ENCODE data around the gene SORCS2. TPM values are rescaled to one million over a fixed set of nuclear protein-coding genes. Genes with fewer than 3 reads are reported as not detected.

Gene SORCS2
- total RNA-seq, 1 donor from 2014 or later, result 13.8 TPM

DNA sequence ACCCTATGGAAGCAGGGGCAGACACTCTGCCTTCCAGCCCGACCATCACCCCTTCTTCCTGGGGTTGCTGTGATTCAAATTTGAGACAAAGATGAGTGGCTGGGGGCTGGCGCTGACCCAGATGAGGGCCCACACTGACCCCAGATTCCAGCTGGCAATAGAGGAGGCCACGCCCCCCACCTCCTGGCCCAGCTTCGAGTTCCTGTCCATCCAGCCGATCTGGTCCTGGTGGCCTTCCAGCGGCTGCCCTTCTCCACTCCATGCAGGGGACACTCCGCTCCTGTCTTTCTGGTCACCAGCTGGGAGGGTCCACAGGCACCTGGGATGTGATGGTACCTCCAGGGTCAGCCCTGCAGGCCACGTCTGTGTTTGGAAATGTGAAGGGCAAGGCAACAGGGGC lies 340.9 kb downstream of the SORCS2 start:
- Histone ChIP-seq H3K4me1 (ENCODE audit: insufficient read depth, low read length) (no peaks in the 10 kb centered on the region), H3K4me3 (ENCODE audit: insufficient read depth, low read depth, low read length) (no peak overlapping the region), H3K79me2 (ENCODE audit: insufficient read depth, low read length) (no peaks in the 10 kb centered on the region), H3K4me2 (ENCODE audit: low read length) (no peak overlapping the region), H3K9ac (ENCODE audit: low read length) (no peak overlapping the region), H3K27me3 (ENCODE audit: insufficient read depth, low read length) (peaks cover 2% of the 10 kb centered on the region), H3K27ac (ENCODE audit: low read depth, low read length) (no peak overlapping the region), H4K20me1 (ENCODE audit: insufficient read depth, low read length) (peaks cover 4% of the 10 kb centered on the region), H3K9me3 (ENCODE audit: insufficient read depth, low read depth, low read length) (peaks cover 6% of the 10 kb centered on the region), H2AFZ (ENCODE audit: low read depth, low read length) (no peak overlapping the region), H3K36me3 (ENCODE audit: insufficient read depth, low read length) (no peaks in the 10 kb centered on the region)
- peaks cover 24% of the 10 kb centered on the region for H3K36me3 Mint-ChIP-seq (ENCODE audit: low read depth, unreplicated experiment)
- peaks cover 54% of the 10 kb centered on the region for H3K27me3 Mint-ChIP-seq (ENCODE audit: low read depth, unreplicated experiment)
- peaks cover 2% of the 10 kb centered on the region for H3K4me1 Mint-ChIP-seq (ENCODE audit: low read depth, unreplicated experiment)
- no peak overlapping the region for H3K27ac Mint-ChIP-seq (ENCODE audit: unreplicated experiment)
- DNase-seq (ENCODE audit: low read depth) (no peak), FAIRE-seq (no peak)
- H3K4me3 Mint-ChIP-seq (ENCODE audit: unreplicated experiment), result no peak overlapping the region
- no peak for TF ChIP-seq CTCF (IDR thresholded peaks at IDR 0.05; ENCODE audit: insufficient read depth, low read depth, low read length)
- no peak for TF ChIP-seq EZH2 (IDR thresholded peaks at IDR 0.05; ENCODE audit: insufficient read depth, low read length)
- peaks cover 3% of the 10 kb centered on the region for H3K9me3 Mint-ChIP-seq (ENCODE audit: unreplicated experiment)

GRCh38 chr4:7535094-7535493 lies 342.8 kb downstream of the SORCS2 start:
- Histone ChIP-seq H2AFZ (ENCODE audit: low read depth, low read length) (no peak overlapping the region), H3K27ac (ENCODE audit: low read depth, low read length) (no peak overlapping the region), H3K4me3 (ENCODE audit: insufficient read depth, low read depth, low read length) (no peak overlapping the region), H3K9me3 (ENCODE audit: insufficient read depth, low read depth, low read length) (peaks cover 6% of the 10 kb centered on the region), H4K20me1 (ENCODE audit: insufficient read depth, low read length) (peaks cover 4% of the 10 kb centered on the region), H3K27me3 (ENCODE audit: insufficient read depth, low read length) (peaks cover 2% of the 10 kb centered on the region), H3K36me3 (ENCODE audit: insufficient read depth, low read length) (no peaks in the 10 kb centered on the region), H3K79me2 (ENCODE audit: insufficient read depth, low read length) (no peaks in the 10 kb centered on the region), H3K4me1 (ENCODE audit: insufficient read depth, low read length) (no peaks in the 10 kb centered on the region), H3K9ac (ENCODE audit: low read length) (no peak overlapping the region), H3K4me2 (ENCODE audit: low read length) (no peak overlapping the region)
- FAIRE-seq, result no peak
- Mint-ChIP-seq H3K27ac (ENCODE audit: unreplicated experiment) (no peak overlapping the region), H3K27me3 (ENCODE audit: low read depth, unreplicated experiment) (peaks cover 45% of the 10 kb centered on the region), H3K4me3 (ENCODE audit: unreplicated experiment) (no peak overlapping the region), H3K36me3 (ENCODE audit: low read depth, unreplicated experiment) (peaks cover 22% of the 10 kb centered on the region), H3K9me3 (ENCODE audit: unreplicated experiment) (peaks cover 3% of the 10 kb centered on the region), H3K4me1 (ENCODE audit: low read depth, unreplicated experiment) (peaks cover 2% of the 10 kb centered on the region)
- DNase-seq (ENCODE audit: low read depth), result no peak
- TF ChIP-seq EZH2 (IDR thresholded peaks at IDR 0.05; ENCODE audit: insufficient read depth, low read length) (no peak), CTCF (IDR thresholded peaks at IDR 0.05; ENCODE audit: insufficient read depth, low read depth, low read length) (no peak)

DNA sequence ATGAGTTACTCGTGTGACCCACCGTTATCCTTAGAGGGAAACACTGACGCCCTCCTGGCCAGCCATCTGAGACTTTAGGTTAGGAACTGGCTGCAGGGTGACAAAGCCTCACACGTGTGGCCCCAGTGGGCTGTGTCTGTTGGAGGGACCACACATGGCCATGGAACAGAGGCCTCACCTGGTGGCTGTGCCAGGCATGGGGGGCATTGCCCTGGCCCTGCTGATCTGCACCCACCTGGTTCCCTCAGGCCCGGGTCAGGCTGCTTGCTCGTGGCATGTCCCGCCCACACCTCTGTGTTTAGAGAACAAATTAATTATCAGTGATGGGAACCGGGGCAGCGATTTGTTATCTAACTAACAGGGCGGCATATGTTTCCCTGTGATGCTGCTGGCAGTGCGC lies 343.3 kb downstream of the SORCS2 start:
- Histone ChIP-seq H3K36me3 (ENCODE audit: insufficient read depth, low read length) (no peaks in the 10 kb centered on the region), H2AFZ (ENCODE audit: low read depth, low read length) (no peak overlapping the region), H3K9ac (ENCODE audit: low read length) (no peak overlapping the region), H3K9me3 (ENCODE audit: insufficient read depth, low read depth, low read length) (peaks cover 6% of the 10 kb centered on the region), H3K79me2 (ENCODE audit: insufficient read depth, low read length) (no peaks in the 10 kb centered on the region), H3K27ac (ENCODE audit: low read depth, low read length) (no peak overlapping the region), H4K20me1 (ENCODE audit: insufficient read depth, low read length) (peaks cover 4% of the 10 kb centered on the region), H3K27me3 (ENCODE audit: insufficient read depth, low read length) (peaks cover 2% of the 10 kb centered on the region), H3K4me2 (ENCODE audit: low read length) (no peak overlapping the region), H3K4me1 (ENCODE audit: insufficient read depth, low read length) (no peaks in the 10 kb centered on the region), H3K4me3 (ENCODE audit: insufficient read depth, low read depth, low read length) (no peak overlapping the region)
- no peak overlapping the region for H3K27ac Mint-ChIP-seq (ENCODE audit: unreplicated experiment)
- H3K36me3 Mint-ChIP-seq (ENCODE audit: low read depth, unreplicated experiment), result peaks cover 20% of the 10 kb centered on the region
- no peak for DNase-seq (ENCODE audit: low read depth)
- peaks cover 3% of the 10 kb centered on the region for H3K9me3 Mint-ChIP-seq (ENCODE audit: unreplicated experiment)
- TF ChIP-seq EZH2 (IDR thresholded peaks at IDR 0.05; ENCODE audit: insufficient read depth, low read length), result no peak
- no peak for TF ChIP-seq CTCF (IDR thresholded peaks at IDR 0.05; ENCODE audit: insufficient read depth, low read depth, low read length)
- FAIRE-seq, result no peak
- H3K4me3 Mint-ChIP-seq (ENCODE audit: unreplicated experiment), result no peak overlapping the region
- H3K4me1 Mint-ChIP-seq (ENCODE audit: low read depth, unreplicated experiment), result peaks cover 2% of the 10 kb centered on the region
- H3K27me3 Mint-ChIP-seq (ENCODE audit: low read depth, unreplicated experiment), result peaks cover 43% of the 10 kb centered on the region

Measured in astrocyte (in vitro differentiated cells and primary cell).